K562 (cell line): ENCODE measurements around the gene ATF4. TPM values are rescaled to one million over a fixed set of nuclear protein-coding genes. Genes with fewer than 3 reads are reported as not detected.

Experiments
- BCOR ChIP-seq: fragments of 450-650 bp; IDR thresholded peaks from 2 replicates; pipeline ENCODE4 v1.6.1; 2016
- CC2D1A ChIP-seq: fragments of 450-650 bp; IDR thresholded peaks from 2 replicates; pipeline ENCODE4 v1.6.1; 2017; ENCODE audit warnings: mild to moderate bottlenecking
- CHD1 ChIP-seq: fragments of 200-600 bp; sonication (generic); IDR thresholded peaks from one replicate; pipeline ENCODE4 v1.6.1; 2012; ENCODE audit warnings: mild to moderate bottlenecking, moderate library complexity, low read length, inconsistent platforms
- E2F8 ChIP-seq: fragments of 450-650 bp; IDR thresholded peaks from 2 replicates; pipeline ENCODE4 v1.7.1; 2018; ENCODE audit warnings: mild to moderate bottlenecking, low read depth; ENCODE audit not compliant: partially characterized antibody
- ELF4 ChIP-seq: fragments of 450-650 bp; formaldehyde crosslinking; IDR thresholded peaks from 2 replicates; pipeline ENCODE4 v1.4.0; 2022; ENCODE audit warnings: missing genetic modification characterization
- MAFK ChIP-seq: IDR thresholded peaks from 2 replicates; pipeline ENCODE4 v1.6.1; 2011; ENCODE audit warnings: low read length, improper control_type of control experiment
- MCM3 ChIP-seq: fragments of 450-650 bp; IDR thresholded peaks from 2 replicates; pipeline ENCODE4 v1.6.1; 2016
- MEF2D ChIP-seq: conservative IDR thresholded peaks from 2 replicates; pipeline ENCODE4 v1.6.1; 2016; ENCODE audit warnings: low read depth, missing genetic modification characterization, missing compliant biosample characterization
- MYBL2 ChIP-seq, 2 experiments: fragments of 450-650 bp in 1 of 2; sonication (generic) in 1 of 2; formaldehyde crosslinking in 1 of 2; IDR thresholded peaks; 2 replicates each; pipeline versions ENCODE4 v1.6.1 to v1.8.1; 2017 to 2022; ENCODE audit warnings: borderline replicate concordance in 1 of 2, inconsistent platforms in 1 of 2, low read depth in 1 of 2, mild to moderate bottlenecking in 1 of 2, missing genetic modification reagents in 1 of 2, moderate library complexity in 1 of 2
- NCOA1 ChIP-seq: fragments of 450-650 bp; IDR thresholded peaks from 2 replicates; pipeline ENCODE4 v1.6.1; 2016; ENCODE audit warnings: low read depth
- NFYB ChIP-seq: IDR thresholded peaks from 2 replicates; pipeline ENCODE4 v1.6.1; 2011; ENCODE audit warnings: mild to moderate bottlenecking, moderate library complexity; ENCODE audit not compliant: insufficient read length; ENCODE audit errors: extremely low read depth
- NR4A1 ChIP-seq, 2 experiments: fragments of 250-450 bp in 1 of 2; fragments of 450-650 bp in 1 of 2; sonication (Bioruptor Pico) in 1 of 2; IDR thresholded peaks; 2 replicates each; pipeline versions ENCODE4 v1.4.0 to v1.6.1; 2016 to 2020; ENCODE audit warnings: mild to moderate bottlenecking in 2 of 2, missing compliant biosample characterization in 1 of 2, missing genetic modification characterization in 1 of 2, moderate library complexity in 1 of 2
- PML ChIP-seq: IDR thresholded peaks from 2 replicates; pipeline ENCODE4 v1.6.1; 2012; ENCODE audit warnings: low read length, inconsistent platforms
- POLR2G ChIP-seq: fragments of 200-400 bp; formaldehyde crosslinking; IDR thresholded peaks from 2 replicates; pipeline ENCODE4 v1.6.1; 2017; ENCODE audit warnings: low read depth, mild to moderate bottlenecking, antibody characterized with exemption, low read length, moderate library complexity
- SMC3 ChIP-seq: conservative IDR thresholded peaks from 2 replicates; pipeline ENCODE4 v1.6.1; 2011; ENCODE audit warnings: low read depth, low read length, improper control_type of control experiment; ENCODE audit not compliant: insufficient read depth
- STAT5A ChIP-seq: IDR thresholded peaks from 2 replicates; pipeline ENCODE4 v1.6.1; 2012; ENCODE audit warnings: low read length, inconsistent platforms, borderline replicate concordance
- THRB ChIP-seq: fragments of 450-650 bp; formaldehyde crosslinking; conservative IDR thresholded peaks from 2 replicates; pipeline ENCODE4 v1.4.0; 2022; ENCODE audit warnings: mild to moderate bottlenecking, missing genetic modification characterization
- ZNF133 ChIP-seq: fragments of 250-450 bp; sonication (Bioruptor Pico); IDR thresholded peaks from 2 replicates; pipeline ENCODE4 v1.4.0; 2020; ENCODE audit warnings: mild to moderate bottlenecking
- ZNF217 ChIP-seq: sonication (generic); formaldehyde crosslinking; IDR thresholded peaks from 2 replicates; pipeline ENCODE4 v1.8.0; 2022; ENCODE audit warnings: mild to moderate bottlenecking, missing genetic modification reagents
- ZNF717 ChIP-seq: fragments of 250-450 bp; sonication (Bioruptor Pico); IDR thresholded peaks from 2 replicates; pipeline ENCODE4 v1.5.0; 2021
- ZSCAN29 ChIP-seq: fragments of 450-650 bp; IDR thresholded peaks from 2 replicates; pipeline ENCODE4 v1.6.1; 2017
- polyA plus RNA-seq, 8 experiments: library from polyadenylated mRNA; depleted of rRNA in 4 of 8; stranded (reverse) in 5 of 8; unstranded in 3 of 8; fragments of >200 nt; fragmentation: Nextera tagmentation in 2 of 8; fragmentation: Illumina TruSeq in 1 of 8; extraction: Ambion mirVana in 2 of 8; extraction: Trizol in 1 of 8; gene quantifications; 2 replicates each; pipeline versions ENCODE4 v1.2.1 to v1.2.3, GENCODE V29; 2011 to 2014; ENCODE audit warnings: inconsistent platforms in 1 of 8, missing spikeins in 1 of 8
- total RNA-seq, 7 experiments: library from RNA; depleted of rRNA in 6 of 7; stranded (reverse); fragments of >200 nt in 6 of 7; fragmentation: Illumina TruSeq in 2 of 7; extraction: Trizol in 2 of 7; gene quantifications; 2 replicates each; pipeline versions ENCODE4 v1.2.1 to v1.2.3, GENCODE V29; 2011 to 2021; ENCODE audit warnings: low replicate concordance in 1 of 7

ATF4 gene
- total and polyA plus RNA-seq, 9 of the 15 experiments (the other 6 are each of a cell fraction or from before 2014, with no cell fraction given): 93.1 to 723 (median 355) TPM

- TF ChIP-seq SMC3 (no peak), THRB (no peak), MEF2D (tag) (no peak), CHD1 (peak; percentile 63), ZNF217 (CRISPR knock-in tag) (no peak), BCOR (no peak), POLR2G (peak; percentile 96), PML (no peak), NR4A1 (CRISPR knock-in tag; IDR thresholded peaks at IDR 0.05) (no peak), NR4A1 (tag; IDR thresholded peaks at IDR 0.05) (no peak), CC2D1A (no peak), ELF4 (peak; percentile 49; the same call in 1 of the 2 replicates), ZSCAN29 (no peak), MYBL2 (IDR thresholded peaks at IDR 0.05; ENCODE audit: low read depth) (no peak), MYBL2 (CRISPR knock-in tag; IDR thresholded peaks at IDR 0.05; ENCODE audit: borderline replicate concordance) (no peak), MCM3 (no peak), NCOA1 (peak; percentile 90), E2F8 (peak; percentile 75), STAT5A (no peak), ZNF717 (CRISPR knock-in tag) (no peak), ZNF133 (CRISPR knock-in tag) (no peak), MAFK (no peak), NFYB (peak; percentile 59)
These were observed 12.1 kb downstream of the ATF4 start, which contains the start of gene RPS19BP1 (continued) for GRCh38 chr22:39532215-39533073.
